Natural killer cell (primary cell): ENCODE data around the gene IL19. TPM values are rescaled to one million over a fixed set of nuclear protein-coding genes. Genes with fewer than 3 reads are reported as not detected.

ENCODE experiments used
- ATAC-seq, 3 donors: fragments of 150-1000 bp in 2 of 3; fragments of 200-7000 bp in 1 of 3; cut with Tn5 transposase; 1 replicate in 1 of 3; 2 replicates in 2 of 3; pipeline ENCODE4 v1.10.0; 2021; ENCODE audit warnings: mild to moderate bottlenecking in 2 of 3, moderate library complexity in 2 of 3
- DNase-seq, 2 donors: peaks; one replicate each; pipeline versions ENCODE4 v3.0.0 to v3.0.0-alpha.2; 2013 to 2021; ENCODE audit warnings: mixed read lengths in 1 of 2
- H3K27ac ChIP-seq: one replicate; pipeline ENCODE4 v1.5.1; 2013; ENCODE audit warnings: mild to moderate bottlenecking, low read length
- H3K27me3 ChIP-seq: one replicate; pipeline ENCODE4 v1.6.1; 2013; ENCODE audit warnings: low read length; ENCODE audit not compliant: control insufficient read depth, insufficient read depth
- H3K36me3 ChIP-seq: one replicate; pipeline ENCODE4 v1.6.1; 2013; ENCODE audit warnings: low read length; ENCODE audit not compliant: control insufficient read depth, insufficient read depth
- H3K4me1 ChIP-seq: one replicate; pipeline ENCODE4 v1.6.1; 2013; ENCODE audit warnings: low read length; ENCODE audit not compliant: control insufficient read depth, insufficient read depth
- H3K4me3 ChIP-seq: one replicate; pipeline ENCODE4 v1.5.1; 2013; ENCODE audit warnings: low read length
- H3K9me3 ChIP-seq: one replicate; pipeline ENCODE4 v1.6.1; 2013; ENCODE audit warnings: low read length; ENCODE audit not compliant: control insufficient read depth, insufficient read depth
- H3K27ac Mint-ChIP-seq, 2 donors: one replicate each; pipeline ENCODE4 v1.8.0; 2022; ENCODE audit warnings: mild to moderate bottlenecking in 2 of 2, mixed read lengths in 2 of 2, moderate library complexity in 1 of 2
- H3K27me3 Mint-ChIP-seq, 2 donors: one replicate each; pipeline ENCODE4 v1.8.0; 2022; ENCODE audit warnings: low read depth in 2 of 2, mixed read lengths in 2 of 2
- H3K36me3 Mint-ChIP-seq: one replicate; pipeline ENCODE4 v1.8.0; 2022; ENCODE audit warnings: mixed read lengths
- H3K4me1 Mint-ChIP-seq, 2 donors: one replicate each; pipeline ENCODE4 v1.8.0; 2022; ENCODE audit warnings: mixed read lengths in 2 of 2
- H3K4me3 Mint-ChIP-seq: one replicate; pipeline ENCODE4 v1.8.0; 2022; ENCODE audit warnings: mild to moderate bottlenecking, moderate library complexity, mixed read lengths
- H3K9me3 Mint-ChIP-seq, 2 donors: one replicate each; pipeline ENCODE4 v1.8.0; 2022; ENCODE audit warnings: mixed read lengths in 2 of 2
- WGBS: methylation state at CpG from one replicate; pipeline ENCODE4 v1.1.7; 2013; ENCODE audit warnings: missing lambda C conversion rate; ENCODE audit not compliant: insufficient coverage; 5-methylcytosine and 5-hydroxymethylcytosine counted together
- intact Hi-C: fragments of 100-400 bp; cut with micrococcal nuclease; formaldehyde crosslinking; loops from one replicate; pipeline ENCODE4 v1.14.2; 2022
- total RNA-seq, 4 donors: library from RNA; stranded (reverse); fragments of 120-200 nt in 1 of 4; gene quantifications; one replicate each; pipeline versions ENCODE4 v1.2.3 to v1.2.4, GENCODE V29; 2013 to 2022
- TF ChIP-seq, protein P1 (sequence below): fragments of 200-600 bp; IDR thresholded peaks from one replicate; pipeline ENCODE4 v1.8.0; 2022; ENCODE audit warnings: antibody characterized with exemption

The IL19 gene
- total RNA-seq, 3 donors from 2014 or later (not counting 1 experiment from before 2014, with no cell fraction given) = not detected

DNA sequence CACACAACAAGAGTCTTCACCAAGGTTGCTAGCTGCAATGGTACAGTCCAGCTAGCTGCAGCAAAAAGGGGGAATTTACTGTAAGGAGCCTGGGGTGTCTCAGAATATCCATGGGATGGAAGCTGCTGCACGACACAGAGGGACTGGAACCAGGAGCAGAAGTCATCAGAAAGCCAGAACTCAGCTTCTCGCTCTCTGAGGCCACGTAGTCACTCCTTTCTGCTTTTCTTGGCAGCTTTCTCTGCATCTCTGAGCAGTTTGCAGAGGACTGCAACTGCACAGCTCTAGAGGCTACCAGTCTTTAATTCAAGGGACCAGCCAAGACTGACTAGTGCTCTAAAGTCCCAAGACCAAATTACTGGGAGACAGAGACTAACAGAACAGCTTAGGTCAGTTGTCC lies 28.7 kb downstream of the IL19 start:
- Mint-ChIP-seq H3K27ac (no peak overlapping the region), H3K4me3 (no peak overlapping the region), H3K4me1 (peaks cover 4 to 16% of the 10 kb centered on the region in 2 donors), H3K9me3 (no peaks in the 10 kb centered on the region), H3K36me3 (no peaks in the 10 kb centered on the region), H3K27me3 (peaks cover 25 to 52% of the 10 kb centered on the region in 2 donors)
- TF ChIP-seq, protein P1, sequence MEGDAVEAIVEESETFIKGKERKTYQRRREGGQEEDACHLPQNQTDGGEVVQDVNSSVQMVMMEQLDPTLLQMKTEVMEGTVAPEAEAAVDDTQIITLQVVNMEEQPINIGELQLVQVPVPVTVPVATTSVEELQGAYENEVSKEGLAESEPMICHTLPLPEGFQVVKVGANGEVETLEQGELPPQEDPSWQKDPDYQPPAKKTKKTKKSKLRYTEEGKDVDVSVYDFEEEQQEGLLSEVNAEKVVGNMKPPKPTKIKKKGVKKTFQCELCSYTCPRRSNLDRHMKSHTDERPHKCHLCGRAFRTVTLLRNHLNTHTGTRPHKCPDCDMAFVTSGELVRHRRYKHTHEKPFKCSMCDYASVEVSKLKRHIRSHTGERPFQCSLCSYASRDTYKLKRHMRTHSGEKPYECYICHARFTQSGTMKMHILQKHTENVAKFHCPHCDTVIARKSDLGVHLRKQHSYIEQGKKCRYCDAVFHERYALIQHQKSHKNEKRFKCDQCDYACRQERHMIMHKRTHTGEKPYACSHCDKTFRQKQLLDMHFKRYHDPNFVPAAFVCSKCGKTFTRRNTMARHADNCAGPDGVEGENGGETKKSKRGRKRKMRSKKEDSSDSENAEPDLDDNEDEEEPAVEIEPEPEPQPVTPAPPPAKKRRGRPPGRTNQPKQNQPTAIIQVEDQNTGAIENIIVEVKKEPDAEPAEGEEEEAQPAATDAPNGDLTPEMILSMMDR = no peak
- intact Hi-C loops = no loop called here
- peaks cover 30% of the 10 kb centered on the region for H3K4me1 ChIP-seq
- WGBS = 97% methylated on average over 3 of the region's 3 CpGs
- H3K27ac ChIP-seq = no peak overlapping the region
- no peaks in the 10 kb centered on the region for H3K9me3 ChIP-seq
- H3K4me3 ChIP-seq = no peak overlapping the region
- no peaks in the 10 kb centered on the region for H3K27me3 ChIP-seq
- ATAC-seq (no peak), DNase-seq (no peak)
- H3K36me3 ChIP-seq = no peaks in the 10 kb centered on the region

DNA sequence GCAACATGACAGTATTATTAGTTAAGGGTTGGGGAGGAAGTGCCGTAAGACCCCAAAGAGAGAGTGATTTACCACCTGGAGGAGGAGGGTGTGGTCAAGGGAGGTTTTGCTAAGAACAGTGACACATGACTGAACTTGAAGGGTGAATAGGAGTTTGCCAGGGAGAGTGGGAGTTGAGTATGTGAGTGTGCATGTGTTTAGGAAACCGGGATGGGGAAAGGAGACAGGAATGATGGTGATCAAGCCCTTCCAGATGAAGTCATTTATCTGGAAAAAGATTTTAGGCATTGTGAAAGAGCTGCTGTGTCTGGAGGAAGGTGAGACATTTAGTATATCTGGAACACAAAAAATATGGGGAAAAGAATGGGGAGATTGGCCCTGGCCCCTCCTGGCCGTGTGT lies 29.8 kb downstream of the IL19 start:
- Histone ChIP-seq H3K9me3 (no peaks in the 10 kb centered on the region), H3K27ac (no peak overlapping the region), H3K36me3 (no peaks in the 10 kb centered on the region), H3K4me1 (peaks cover 22% of the 10 kb centered on the region), H3K4me3 (no peak overlapping the region), H3K27me3 (no peaks in the 10 kb centered on the region)
- Mint-ChIP-seq H3K27me3 (peaks cover 20 to 49% of the 10 kb centered on the region in 2 donors), H3K4me1 (peaks cover 0 to 13% of the 10 kb centered on the region in 2 donors), H3K9me3 (no peaks in the 10 kb centered on the region), H3K4me3 (no peak overlapping the region), H3K36me3 (no peaks in the 10 kb centered on the region), H3K27ac (no peak overlapping the region)
- whole genome bisulfite sequencing = 81% methylated on average over 3 of the region's 3 CpGs
- TF ChIP-seq, protein P1 = no peak
- DNase-seq (no peak), ATAC-seq (no peak)
- intact Hi-C loops = loop anchor here (5.0 to 10.0 kb wide), 2 partner anchors 33 to 166 kb away; partner anchors contain the start of gene DYRK3

DNA sequence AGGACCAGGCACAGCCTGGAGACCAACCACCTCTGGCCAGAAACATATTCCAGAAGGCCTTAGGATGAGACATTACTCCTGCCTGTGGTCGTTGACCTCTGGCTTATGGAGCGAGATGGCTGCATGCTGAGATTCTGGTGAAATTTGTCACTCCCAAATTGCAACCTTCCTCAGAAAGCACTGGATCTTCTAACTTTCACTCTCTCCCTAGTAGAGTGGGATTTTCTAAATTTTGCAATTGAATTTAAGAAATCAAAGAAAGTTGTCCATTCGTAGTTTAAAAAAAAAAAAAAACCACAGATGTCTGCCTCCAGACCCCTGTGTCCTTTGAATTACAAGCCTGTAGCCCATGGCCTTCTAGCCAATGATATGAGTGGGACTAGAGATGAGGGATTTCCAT lies 30.3 kb downstream of the IL19 start:
- Mint-ChIP-seq H3K9me3 (no peaks in the 10 kb centered on the region), H3K4me1 (peaks cover 0 to 13% of the 10 kb centered on the region in 2 donors), H3K36me3 (no peaks in the 10 kb centered on the region), H3K4me3 (no peak overlapping the region), H3K27ac (no peak overlapping the region), H3K27me3 (peaks cover 18 to 46% of the 10 kb centered on the region in 2 donors)
- Histone ChIP-seq H3K9me3 (no peaks in the 10 kb centered on the region), H3K4me3 (no peak overlapping the region), H3K27me3 (no peaks in the 10 kb centered on the region), H3K27ac (no peak overlapping the region), H3K36me3 (no peaks in the 10 kb centered on the region), H3K4me1 (peaks cover 22% of the 10 kb centered on the region)
- intact Hi-C loops = loop anchor here (5.0 to 10.0 kb wide), 2 partner anchors 34 to 166 kb away; partner anchors contain the start of gene DYRK3
- DNase-seq (no peak), ATAC-seq (no peak)
- 100% methylated on average over 2 of the region's 3 CpGs for WGBS
- TF ChIP-seq, protein P1 = no peak

DNA sequence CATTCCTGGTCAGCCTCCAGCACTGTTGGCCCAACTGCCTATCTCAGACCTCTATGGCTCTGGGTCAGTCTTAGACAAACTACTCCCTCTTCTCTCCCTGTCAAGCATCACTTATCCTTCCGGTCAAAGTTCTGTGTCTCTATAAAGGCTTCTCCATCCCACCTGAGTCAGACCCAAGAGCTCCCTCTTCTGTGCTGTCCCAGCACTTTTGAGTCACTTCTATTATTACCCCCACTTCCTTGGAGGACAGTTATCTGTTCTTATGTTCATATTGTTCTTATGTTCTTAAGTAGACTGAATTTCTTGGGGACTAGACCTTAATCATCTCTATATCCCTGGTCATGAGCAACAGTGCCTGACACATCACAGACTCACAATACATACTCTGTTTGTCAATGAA lies 30.9 kb downstream of the IL19 start:
- H3K27me3 Mint-ChIP-seq = peaks cover 18 to 50% of the 10 kb centered on the region in 2 donors
- peaks cover 0 to 13% of the 10 kb centered on the region in 2 donors for H3K4me1 Mint-ChIP-seq
- no peaks in the 10 kb centered on the region for H3K9me3 ChIP-seq

More for the DNA sequence above, 30.9 kb downstream of the IL19 start:
- 88% methylated on average over 1 of the region's 1 CpG for WGBS
- ATAC-seq (no peak), DNase-seq (no peak)
- intact Hi-C loops = loop anchor here (5.0 to 10.0 kb wide), 2 partner anchors 34 to 167 kb away; partner anchors contain the start of gene DYRK3
- Histone ChIP-seq H3K27ac (no peak overlapping the region), H3K4me1 (peaks cover 22% of the 10 kb centered on the region), H3K27me3 (no peaks in the 10 kb centered on the region), H3K36me3 (no peaks in the 10 kb centered on the region), H3K4me3 (no peak overlapping the region)
- TF ChIP-seq, protein P1 = no peak
- Mint-ChIP-seq H3K9me3 (no peaks in the 10 kb centered on the region), H3K36me3 (no peaks in the 10 kb centered on the region), H3K4me3 (no peak overlapping the region), H3K27ac (no peak overlapping the region)
